ENCODE results near the gene GAP43.
"Not testable (repeated sequence)": the region's sequence is repeated elsewhere in the genome, so short reads cannot be mapped to it uniquely, and the experiment has no call there.

Gene GAP43

GRCh38 chr3:115715241-115715745, 92.0 kb downstream of the GAP43 start:
- Histone ChIP-seq H3K27me3 (no peaks in the 10 kb centered on the region), H3K27ac (no peak overlapping the region), H3K36me3 (no peaks in the 10 kb centered on the region), H3K4me1 (peaks cover 0 to 10% (median 0%) of the 10 kb centered on the region in 4 donors), H3K4me3 (no peak overlapping the region), H3K9me3 (no peaks in the 10 kb centered on the region)
- intact Hi-C loops (cut with DNase I; ENCODE audit: low total_unique reads), result no loop called here
- no peak for DNase-seq
- no peak for TF ChIP-seq CTCF (IDR thresholded peaks at IDR 0.05)

- no peaks in the 10 kb centered on the region for H3K27me3 ChIP-seq
- no peaks in the 10 kb centered on the region for H3K9me3 ChIP-seq
- no peak for TF ChIP-seq CTCF (IDR thresholded peaks at IDR 0.05)
- H3K4me3 ChIP-seq, result no peak overlapping the region
- H3K4me1 ChIP-seq, result no peaks in the 10 kb centered on the region
- H3K27ac ChIP-seq, result no peak overlapping the region
- intact Hi-C loops (cut with DNase I; ENCODE audit: low total_unique reads), result no loop called here
- DNase-seq, result no peak
- H3K36me3 ChIP-seq, result no peaks in the 10 kb centered on the region
These were observed 97.7 kb downstream of the GAP43 start for GRCh38 chr3:115720983-115721382.

GRCh38 chr3:115725800-115726199, 102.5 kb downstream of the GAP43 start:
- TF ChIP-seq CTCF (IDR thresholded peaks at IDR 0.05), result no peak
- Histone ChIP-seq H3K4me1 (no peaks in the 10 kb centered on the region), H3K4me3 (no peak overlapping the region), H3K9me3 (no peaks in the 10 kb centered on the region), H3K27me3 (no peaks in the 10 kb centered on the region), H3K27ac (no peak overlapping the region), H3K36me3 (no peaks in the 10 kb centered on the region)
- intact Hi-C loops (cut with DNase I; ENCODE audit: low total_unique reads), result no loop called here
- DNase-seq, result no peak

GRCh38 chr3:115727135-115727534, 103.8 kb downstream of the GAP43 start:
- Histone ChIP-seq H3K4me1 (no peaks in the 10 kb centered on the region), H3K27me3 (no peaks in the 10 kb centered on the region), H3K27ac (no peak overlapping the region), H3K36me3 (no peaks in the 10 kb centered on the region), H3K9me3 (peaks cover 0 to 4% (median 0%) of the 10 kb centered on the region in 3 donors), H3K4me3 (no peak overlapping the region)
- intact Hi-C loops (cut with DNase I; ENCODE audit: low total_unique reads), result no loop called here
- no peak for TF ChIP-seq CTCF (IDR thresholded peaks at IDR 0.05)
- DNase-seq, result no peak

- Histone ChIP-seq H3K36me3 (no peaks in the 10 kb centered on the region), H3K27ac (no peak overlapping the region), H3K4me3 (no peak overlapping the region), H3K27me3 (no peaks in the 10 kb centered on the region), H3K9me3 (peaks cover 0 to 4% (median 0%) of the 10 kb centered on the region in 3 donors), H3K4me1 (no peaks in the 10 kb centered on the region)
- intact Hi-C loops (cut with DNase I; ENCODE audit: low total_unique reads), result no loop called here
- no peak for DNase-seq
- no peak for TF ChIP-seq CTCF (IDR thresholded peaks at IDR 0.05)
These were observed 104.7 kb downstream of the GAP43 start for GRCh38 chr3:115728013-115728412.

- intact Hi-C loops (cut with DNase I; ENCODE audit: low total_unique reads); H3K4me3 ChIP-seq; H3K4me1 ChIP-seq; DNase-seq; H3K27ac ChIP-seq; H3K27me3 ChIP-seq; H3K36me3 ChIP-seq: not testable (repeated sequence)
- H3K9me3 ChIP-seq, result peaks cover 0 to 13% (median 5%) of the 10 kb centered on the region in 3 donors
These were observed 113.0 kb downstream of the GAP43 start for GRCh38 chr3:115736341-115736740.

Data from tibial artery (tissue), 4 donors.